ENCODE results near the gene CD40.

The CD40 gene

GRCh38 chr20:46114449-46114848 is 3.7 kb upstream of the CD40 start:
- Histone ChIP-seq H3K27me3 (replicated peaks) (peaks cover 5% of the 10 kb centered on the region), H3K36me3 (replicated peaks) (no peaks in the 10 kb centered on the region), H3K4me3 (ENCODE audit: low read depth, low read length) (no peak overlapping the region), H3K27ac (no peak overlapping the region)
- DNase-seq = no peak
- in situ Hi-C loops (cut with HindIII; ENCODE audit: low pct_ligation_motif_present, low sequenced_read_pairs) = no loop called here
- no peak for TF ChIP-seq CTCF (IDR thresholded peaks at IDR 0.05; ENCODE audit: low read depth, low read length, missing control alignments)

- H3K4me3 ChIP-seq (ENCODE audit: low read depth, low read length) = peak overlapping the region; percentile 56
- DNase-seq = no peak
- H3K27ac ChIP-seq = no peak overlapping the region
- no peak for TF ChIP-seq CTCF (IDR thresholded peaks at IDR 0.05; ENCODE audit: low read depth, low read length, missing control alignments)
- in situ Hi-C loops (cut with HindIII; ENCODE audit: low pct_ligation_motif_present, low sequenced_read_pairs) = no loop called here
- H3K27me3 ChIP-seq (replicated peaks) = no peaks in the 10 kb centered on the region
- H3K36me3 ChIP-seq (replicated peaks) = no peaks in the 10 kb centered on the region
These were observed 437 bp downstream of the CD40 start for GRCh38 chr20:46118481-46119020.

GRCh38 chr20:46119028-46119546 is 973 bp downstream of the CD40 start:
- Histone ChIP-seq H3K27ac (no peak overlapping the region), H3K27me3 (replicated peaks) (no peaks in the 10 kb centered on the region), H3K4me3 (ENCODE audit: low read depth, low read length) (no peak overlapping the region), H3K36me3 (replicated peaks) (no peaks in the 10 kb centered on the region)
- no peak for TF ChIP-seq CTCF (IDR thresholded peaks at IDR 0.05; ENCODE audit: low read depth, low read length, missing control alignments)
- DNase-seq = no peak
- in situ Hi-C loops (cut with HindIII; ENCODE audit: low pct_ligation_motif_present, low sequenced_read_pairs) = no loop called here

GRCh38 chr20:46119547-46119946 is 1.4 kb downstream of the CD40 start:
- Histone ChIP-seq H3K27ac (no peak overlapping the region), H3K36me3 (replicated peaks) (no peaks in the 10 kb centered on the region), H3K27me3 (replicated peaks) (no peaks in the 10 kb centered on the region), H3K4me3 (ENCODE audit: low read depth, low read length) (no peak overlapping the region)
- in situ Hi-C loops (cut with HindIII; ENCODE audit: low pct_ligation_motif_present, low sequenced_read_pairs) = no loop called here
- no peak for TF ChIP-seq CTCF (IDR thresholded peaks at IDR 0.05; ENCODE audit: low read depth, low read length, missing control alignments)
- DNase-seq = no peak

- no peak for TF ChIP-seq CTCF (IDR thresholded peaks at IDR 0.05; ENCODE audit: low read depth, low read length, missing control alignments)
- in situ Hi-C loops (cut with HindIII; ENCODE audit: low pct_ligation_motif_present, low sequenced_read_pairs) = no loop called here
- Histone ChIP-seq H3K36me3 (replicated peaks) (no peaks in the 10 kb centered on the region), H3K4me3 (ENCODE audit: low read depth, low read length) (no peak overlapping the region), H3K27me3 (replicated peaks) (no peaks in the 10 kb centered on the region), H3K27ac (no peak overlapping the region)
- no peak for DNase-seq
These were observed 2.0 kb downstream of the CD40 start for GRCh38 chr20:46120136-46120535.
